ENCODE data around the gene PRIMA1. TPM values are rescaled to one million over a fixed set of nuclear protein-coding genes. Genes with fewer than 3 reads are reported as not detected.

PRIMA1 gene
- total and polyA plus RNA-seq, 9 of the 15 experiments (the other 6 are each of a cell fraction or from before 2014, with no cell fraction given): not detected

GRCh38 chr14:93747102-93747501 lies 41.2 kb downstream of the PRIMA1 start:
- Histone ChIP-seq H3K27me3 (ENCODE audit: control insufficient read depth in 2 of 2, insufficient read depth in 2 of 2, low read length in 2 of 2) (peaks cover 0 to 24% of the 10 kb centered on the region in 2 experiments; a peak in 1 of 5 replicates), H4K20me1 (replicated peaks; ENCODE audit: control insufficient read depth, insufficient read depth, low read length) (no peaks in the 10 kb centered on the region), H3K4me3 (no peak overlapping the region), H3K9me3 (replicated peaks; ENCODE audit: control insufficient read depth, insufficient read depth, low read depth, low read length) (no peaks in the 10 kb centered on the region), H3K27ac (ENCODE audit: extremely low read depth, low read depth, low read length) (no peak overlapping the region), H3K4me1 (replicated peaks in 1 of 2; ENCODE audit: control insufficient read depth in 2 of 2, insufficient read depth in 2 of 2, low read length in 2 of 2) (no peaks in the 10 kb centered on the region), H3K9ac (ENCODE audit: insufficient read depth in 1 of 2, low read depth in 2 of 2, low read length in 2 of 2) (no peak overlapping the region), H3K79me2 (ENCODE audit: control insufficient read depth, insufficient read depth, low read length) (no peaks in the 10 kb centered on the region), H2AFZ (ENCODE audit: low read depth, low read length) (no peak overlapping the region), H3K36me3 (ENCODE audit: control insufficient read depth, insufficient read depth, low read length) (no peaks in the 10 kb centered on the region), H3K9me1 (ENCODE audit: control insufficient read depth, insufficient read depth, low read length) (no peaks in the 10 kb centered on the region), H3K4me2 (ENCODE audit: insufficient read depth, low read length) (no peak overlapping the region)
- ATAC-seq (no peak), DNase-seq (ENCODE audit: extremely low read depth in 1 of 4, low spot score in 3 of 4) (no peak), FAIRE-seq (no peak)
- intact Hi-C loops (cut with micrococcal nuclease) (no loop called here), in situ Hi-C loops (cut with MboI) (no loop called here)
- TF ChIP-seq BCOR (IDR thresholded peaks at IDR 0.05): no peak
- peak in 1 of 2 experiments; percentile 21 for TF ChIP-seq E2F6 (IDR thresholded peaks at IDR 0.05; ENCODE audit: borderline replicate concordance in 1 of 2, extremely low read depth in 1 of 2, insufficient read depth in 1 of 2, insufficient read length in 1 of 2, low read depth in 1 of 2, low read length in 1 of 2, poor library complexity in 1 of 2, severe bottlenecking in 1 of 2)
- POLR2A ChIA-PET: no interaction called here
- 6% methylated on average over 12 of the region's 15 CpGs for WGBS (ENCODE audit: insufficient coverage, low coverage, missing lambda C conversion rate)
- BruUV-seq (replicated peaks): no TSS peak
- CTCF ChIA-PET (ENCODE audit: low intra/inter-chr PET ratio): no interaction called here

- 1% methylated on average over 11 of the region's 13 CpGs for WGBS (ENCODE audit: insufficient coverage, low coverage, missing lambda C conversion rate)
- POLR2A ChIA-PET: interaction anchor here (0.6 kb wide), 1 partner anchor 1080 kb away, joined by 3 read pairs; no protein-coding TSS in a partner anchor
- Histone ChIP-seq H3K9me3 (replicated peaks; ENCODE audit: control insufficient read depth, insufficient read depth, low read depth, low read length) (no peaks in the 10 kb centered on the region), H3K9me1 (ENCODE audit: control insufficient read depth, insufficient read depth, low read length) (no peaks in the 10 kb centered on the region), H3K79me2 (ENCODE audit: control insufficient read depth, insufficient read depth, low read length) (no peaks in the 10 kb centered on the region), H3K4me2 (ENCODE audit: insufficient read depth, low read length) (no peak overlapping the region), H3K4me1 (replicated peaks in 1 of 2; ENCODE audit: control insufficient read depth in 2 of 2, insufficient read depth in 2 of 2, low read length in 2 of 2) (no peaks in the 10 kb centered on the region), H3K27ac (ENCODE audit: extremely low read depth, low read depth, low read length) (no peak overlapping the region), H3K4me3 (no peak overlapping the region), H3K36me3 (ENCODE audit: control insufficient read depth, insufficient read depth, low read length) (no peaks in the 10 kb centered on the region), H3K9ac (ENCODE audit: insufficient read depth in 1 of 2, low read depth in 2 of 2, low read length in 2 of 2) (no peak overlapping the region), H4K20me1 (replicated peaks; ENCODE audit: control insufficient read depth, insufficient read depth, low read length) (no peaks in the 10 kb centered on the region), H3K27me3 (ENCODE audit: control insufficient read depth in 2 of 2, insufficient read depth in 2 of 2, low read length in 2 of 2) (peaks cover 0 to 28% of the 10 kb centered on the region in 2 experiments; a peak in 2 of 5 replicates), H2AFZ (ENCODE audit: low read depth, low read length) (no peak overlapping the region)
- BruUV-seq (replicated peaks): no TSS peak
- no peak for FAIRE-seq
- CTCF ChIA-PET (ENCODE audit: low intra/inter-chr PET ratio): no interaction called here
- intact Hi-C loops (cut with micrococcal nuclease): no loop called here
- in situ Hi-C loops (cut with MboI): no loop called here
- ATAC-seq: no peak
- DNase-seq (ENCODE audit: extremely low read depth in 1 of 4, low spot score in 3 of 4): no peak
- TF ChIP-seq PTRF (tag; IDR thresholded peaks at IDR 0.05) (no peak), ARNT (IDR thresholded peaks at IDR 0.05) (no peak), DEAF1 (CRISPR knock-in tag; IDR thresholded peaks at IDR 0.05) (no peak), HBP1 (CRISPR knock-in tag; IDR thresholded peaks at IDR 0.05) (no peak), MYC (IDR thresholded peaks at IDR 0.05; ENCODE audit: low read depth, low read length) (no peak), MYC (CRISPR knock-in tag; IDR thresholded peaks at IDR 0.05; ENCODE audit: borderline replicate concordance, low read depth) (no peak), KDM4B (IDR thresholded peaks at IDR 0.05; ENCODE audit: borderline replicate concordance in 2 of 2, low read depth in 1 of 2) (no peak), ZNF3 (CRISPR knock-in tag; IDR thresholded peaks at IDR 0.05) (no peak)
Observed at GRCh38 chr14:93745603-93746273, 42.5 kb downstream of the PRIMA1 start.
